ENCODE data around the gene NPR1.

DNA sequence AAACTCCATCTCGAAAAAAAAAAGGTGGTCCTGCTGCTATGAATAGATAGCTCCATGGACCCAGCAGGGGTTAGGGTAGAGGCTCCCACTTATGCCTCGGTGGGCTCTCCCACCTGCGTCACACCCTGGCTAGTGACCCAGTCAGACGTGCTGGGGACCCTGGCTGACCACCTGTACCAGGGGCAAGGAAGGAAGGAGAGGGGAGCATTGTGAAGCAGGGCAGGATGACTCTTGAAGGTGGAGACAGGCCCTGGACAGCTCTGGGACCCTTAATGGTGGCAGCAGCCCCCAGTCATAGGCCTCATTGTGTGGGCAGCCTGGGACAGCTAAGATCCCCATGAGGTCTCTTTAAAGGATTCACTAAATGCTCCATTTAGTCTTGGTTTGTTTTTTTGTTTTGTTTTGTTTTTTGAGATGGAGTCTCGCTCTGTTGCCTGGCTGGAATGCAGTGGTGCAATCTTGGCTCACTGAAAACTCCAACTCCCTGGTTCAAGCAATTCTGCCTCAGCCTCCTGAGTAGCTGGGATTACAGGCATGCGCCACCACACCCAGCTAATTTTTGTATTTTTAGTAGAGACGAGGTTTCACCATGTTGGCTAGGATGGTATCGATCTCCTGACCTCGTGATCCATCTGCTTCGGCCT lies 30.4 kb upstream of the NPR1 start:
- TF ChIP-seq, protein P1, sequence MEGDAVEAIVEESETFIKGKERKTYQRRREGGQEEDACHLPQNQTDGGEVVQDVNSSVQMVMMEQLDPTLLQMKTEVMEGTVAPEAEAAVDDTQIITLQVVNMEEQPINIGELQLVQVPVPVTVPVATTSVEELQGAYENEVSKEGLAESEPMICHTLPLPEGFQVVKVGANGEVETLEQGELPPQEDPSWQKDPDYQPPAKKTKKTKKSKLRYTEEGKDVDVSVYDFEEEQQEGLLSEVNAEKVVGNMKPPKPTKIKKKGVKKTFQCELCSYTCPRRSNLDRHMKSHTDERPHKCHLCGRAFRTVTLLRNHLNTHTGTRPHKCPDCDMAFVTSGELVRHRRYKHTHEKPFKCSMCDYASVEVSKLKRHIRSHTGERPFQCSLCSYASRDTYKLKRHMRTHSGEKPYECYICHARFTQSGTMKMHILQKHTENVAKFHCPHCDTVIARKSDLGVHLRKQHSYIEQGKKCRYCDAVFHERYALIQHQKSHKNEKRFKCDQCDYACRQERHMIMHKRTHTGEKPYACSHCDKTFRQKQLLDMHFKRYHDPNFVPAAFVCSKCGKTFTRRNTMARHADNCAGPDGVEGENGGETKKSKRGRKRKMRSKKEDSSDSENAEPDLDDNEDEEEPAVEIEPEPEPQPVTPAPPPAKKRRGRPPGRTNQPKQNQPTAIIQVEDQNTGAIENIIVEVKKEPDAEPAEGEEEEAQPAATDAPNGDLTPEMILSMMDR (conservative IDR thresholded peaks at IDR 0.05; ENCODE audit: low read depth, low read length), result no peak
- TF ChIP-seq POLR2A (IDR thresholded peaks at IDR 0.05; ENCODE audit: low read depth, low read length) (no peak), RCOR1 (IDR thresholded peaks at IDR 0.05; ENCODE audit: insufficient replicate concordance, low read length) (no peak), CHD1 (IDR thresholded peaks at IDR 0.05; ENCODE audit: low read depth, low read length) (no peak), BHLHE40 (IDR thresholded peaks at IDR 0.05; ENCODE audit: low read depth, low read length) (no peak), RFX5 (IDR thresholded peaks at IDR 0.05; ENCODE audit: low read depth, low read length) (no peak), MAFK (IDR thresholded peaks at IDR 0.05; ENCODE audit: low read depth, low read length) (no peak), SMC3 (IDR thresholded peaks at IDR 0.05; ENCODE audit: low read depth, low read length) (no peak), NFE2L2 (IDR thresholded peaks at IDR 0.05; ENCODE audit: low read depth, low read length) (no peak), MXI1 (IDR thresholded peaks at IDR 0.05; ENCODE audit: borderline replicate concordance, low read depth, low read length) (no peak), CEBPB (IDR thresholded peaks at IDR 0.05; ENCODE audit: low read depth, low read length) (no peak), RAD21 (IDR thresholded peaks at IDR 0.05; ENCODE audit: low read length) (no peak)
